Naive thymus-derived CD8-positive, alpha-beta T cell (primary cell): ENCODE data around the gene GPR146. TPM values are rescaled to one million over a fixed set of nuclear protein-coding genes. Genes with fewer than 3 reads are reported as not detected.

Source experiments
- ATAC-seq, 2 donors: fragments of 150-1000 bp; cut with Tn5 transposase in 1 of 2; sonication (Bioruptor Pico), chemical (Tn5 transposase) in 1 of 2; 1 replicate in 1 of 2; 2 replicates in 1 of 2; pipeline ENCODE4 v1.10.0; 2021; ENCODE audit warnings: mild to moderate bottlenecking in 2 of 2, moderate library complexity in 2 of 2
- POLR2A ChIA-PET: fragments of 350-600 bp; sonication (Branson Sonifier 250); formaldehyde crosslinking; loops from one replicate; lab custom pipeline; 2021; ENCODE audit warnings: antibody characterized with exemption; lab: Charles Lee
- DNase-seq, 10 donors: peaks; one replicate each; pipeline versions ENCODE4 v3.0.0 to v3.0.0-alpha.2; 2020 to 2022
- H3K27ac Mint-ChIP-seq, 10 donors: one replicate each; pipeline ENCODE4 v1.8.0; 2020 to 2022; ENCODE audit warnings: mild to moderate bottlenecking in 10 of 10, mixed read lengths in 10 of 10, moderate library complexity in 4 of 10, inconsistent platforms in 1 of 10
- H3K27me3 Mint-ChIP-seq, 5 donors: one replicate each; pipeline ENCODE4 v1.8.0; 2021 to 2022; ENCODE audit warnings: mixed read lengths in 5 of 5
- H3K36me3 Mint-ChIP-seq, 3 donors: one replicate each; pipeline ENCODE4 v1.8.0; 2020 to 2022; ENCODE audit warnings: mixed read lengths in 3 of 3, mild to moderate bottlenecking in 2 of 3, inconsistent platforms in 1 of 3
- H3K4me1 Mint-ChIP-seq, 4 donors: one replicate each; pipeline ENCODE4 v1.8.0; 2021 to 2022; ENCODE audit warnings: mixed read lengths in 4 of 4
- H3K4me3 Mint-ChIP-seq, 10 donors: one replicate each; pipeline ENCODE4 v1.8.0; 2020 to 2022; ENCODE audit warnings: mild to moderate bottlenecking in 10 of 10, mixed read lengths in 10 of 10, moderate library complexity in 6 of 10, inconsistent platforms in 1 of 10
- H3K9me3 Mint-ChIP-seq, 9 donors: one replicate each; pipeline ENCODE4 v1.8.0; 2020 to 2022; ENCODE audit warnings: mixed read lengths in 9 of 9, mild to moderate bottlenecking in 3 of 9, inconsistent platforms in 1 of 9, moderate library complexity in 1 of 9
- microRNA-seq: library from miRNA; unstranded; fragments of <30 nt; microRNA quantifications from one replicate; pipeline ENCODE4 v1.2.0, GENCODE V29; 2022; ENCODE audit warnings: borderline microRNAs expressed
- polyA plus RNA-seq, 3 donors: library from polyadenylated mRNA; unstranded; fragments of 300-500 nt; fragmentation: Illumina TruSeq; gene quantifications; one replicate each; pipeline ENCODE4 v1.2.3, GENCODE V29; 2021
- total RNA-seq, 8 experiments: library from RNA in 2 of 8; stranded (reverse) in 2 of 8; gene quantifications; one replicate each; pipeline ENCODE4 v1.2.3 and lab custom pipeline; 2021 to 2026

Gene GPR146
- total and polyA plus RNA-seq, 5 experiments from 2014 or later, result 1.4 to 9.5 (median 3.8) TPM

DNA sequence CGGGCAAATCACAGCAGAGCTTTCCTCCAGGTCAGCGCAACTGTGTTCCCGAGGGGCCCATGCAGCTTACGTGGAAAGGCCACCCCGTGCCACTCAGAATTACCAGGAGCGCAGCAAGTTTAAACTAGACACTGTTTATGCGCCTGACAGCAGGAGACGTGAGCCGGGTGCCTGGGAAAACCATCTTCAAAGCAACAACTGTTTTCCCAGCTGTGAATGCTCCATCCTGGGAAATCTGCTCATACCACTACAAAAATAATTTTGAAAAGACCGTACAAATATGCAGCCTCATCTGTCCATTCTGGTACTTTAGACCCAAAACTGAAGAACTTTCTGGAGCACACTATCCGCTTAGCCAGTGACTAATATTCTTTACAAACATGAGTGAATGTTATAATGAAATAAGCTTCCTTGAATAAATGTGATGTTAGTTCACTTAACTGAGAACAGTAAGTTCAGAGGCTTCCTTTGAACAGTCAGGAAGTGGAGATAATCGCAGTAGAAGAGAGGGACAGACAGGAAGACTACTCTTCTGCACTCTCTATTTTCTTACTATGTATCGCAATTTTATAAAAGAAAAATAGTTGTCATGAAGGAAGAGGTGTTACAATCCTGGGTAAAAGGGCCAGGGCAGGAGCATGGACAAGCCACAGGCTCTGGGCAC is 60.3 kb downstream of the GPR146 start:
- Mint-ChIP-seq H3K9me3 (no peaks in the 10 kb centered on the region), H3K4me3 (no peak overlapping the region), H3K4me1 (peaks cover 11 to 28% (median 19%) of the 10 kb centered on the region in 4 donors), H3K27ac (peak overlapping the region in 7 of 10 donors; percentile 0 to 78 (median 35)), H3K27me3 (no peaks in the 10 kb centered on the region), H3K36me3 (no peaks in the 10 kb centered on the region)
- ATAC-seq, result peak in 1 of 2 donors; percentile 35
- POLR2A ChIA-PET, result interaction anchor here (0.8 kb wide), 2 partner anchors 15 to 111 kb away, joined by 3 read pairs; no protein-coding TSS in a partner anchor
- DNase-seq, result peak in 1 of 10 donors; percentile 11

DNA sequence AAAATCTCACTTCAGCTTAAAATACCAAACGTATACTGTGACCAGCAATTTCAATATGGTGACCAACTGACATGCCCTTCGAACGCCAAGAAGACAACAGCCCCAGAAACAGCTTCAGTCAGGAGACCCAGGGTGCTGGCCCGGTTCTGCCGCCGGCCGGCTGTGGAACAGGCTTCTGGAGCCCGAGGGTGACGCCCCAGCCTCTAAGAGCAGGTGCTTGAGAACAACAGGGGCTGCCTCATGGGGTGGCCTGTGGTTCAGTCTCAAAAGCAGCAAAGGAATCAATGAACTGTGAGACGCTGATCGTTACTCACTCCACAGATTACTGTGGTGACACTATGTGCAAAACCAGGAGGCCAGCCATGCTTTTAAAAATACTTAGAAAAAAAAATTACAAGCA is 60.8 kb downstream of the GPR146 start:
- Mint-ChIP-seq H3K4me3 (no peak overlapping the region), H3K4me1 (peaks cover 11 to 28% (median 19%) of the 10 kb centered on the region in 4 donors), H3K27ac (peak overlapping the region in 6 of 10 donors; percentile 0 to 78 (median 45)), H3K27me3 (no peaks in the 10 kb centered on the region), H3K36me3 (no peaks in the 10 kb centered on the region), H3K9me3 (no peaks in the 10 kb centered on the region)
- DNase-seq (no peak), ATAC-seq (no peak)
- POLR2A ChIA-PET, result interaction anchor here (0.8 kb wide), 2 partner anchors 14 to 112 kb away, joined by 3 read pairs; no protein-coding TSS in a partner anchor

DNA sequence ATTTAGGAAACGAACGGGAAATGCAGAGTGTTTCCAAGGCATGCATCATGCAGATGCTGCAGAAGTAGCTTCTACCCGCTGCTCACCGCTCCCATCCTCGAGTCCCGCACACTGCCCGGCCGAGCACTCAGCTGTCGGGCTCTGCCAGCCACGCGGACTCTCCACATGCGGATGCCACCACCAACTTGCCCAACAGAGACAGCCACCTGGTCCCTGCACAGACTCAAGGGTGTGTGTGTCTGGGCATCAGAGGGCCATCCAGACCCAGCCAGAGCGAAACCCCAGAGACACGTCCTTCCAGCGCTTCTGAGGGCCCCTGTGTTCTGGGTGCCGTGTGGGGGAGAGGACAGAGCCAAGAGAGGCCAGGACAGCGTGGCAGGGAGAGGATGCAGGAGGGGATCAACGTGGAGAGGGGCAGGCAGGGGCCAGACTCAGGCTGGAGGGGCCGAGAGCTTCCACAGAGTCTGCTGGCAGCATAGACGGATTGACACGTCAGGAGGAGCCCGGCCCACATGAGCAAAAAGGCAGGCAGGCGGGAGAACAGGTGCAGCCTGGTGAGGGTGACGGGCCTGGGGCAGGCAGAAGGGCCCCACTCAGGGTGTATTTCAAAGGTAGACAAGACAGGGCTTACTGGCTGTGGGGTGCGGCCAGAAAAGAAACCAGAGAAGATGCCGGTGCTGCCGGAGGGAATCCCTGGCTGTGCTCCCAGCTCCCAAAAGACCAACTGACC is 61.9 kb downstream of the GPR146 start:
- Mint-ChIP-seq H3K9me3 (no peaks in the 10 kb centered on the region), H3K36me3 (no peaks in the 10 kb centered on the region), H3K27me3 (no peaks in the 10 kb centered on the region), H3K4me1 (peaks cover 11 to 28% (median 19%) of the 10 kb centered on the region in 4 donors), H3K27ac (peak overlapping the region in 4 of 10 donors; percentile 33 to 60 (median 46)), H3K4me3 (no peak overlapping the region)
- DNase-seq (no peak), ATAC-seq (no peak)
- POLR2A ChIA-PET, result no interaction called here

DNA sequence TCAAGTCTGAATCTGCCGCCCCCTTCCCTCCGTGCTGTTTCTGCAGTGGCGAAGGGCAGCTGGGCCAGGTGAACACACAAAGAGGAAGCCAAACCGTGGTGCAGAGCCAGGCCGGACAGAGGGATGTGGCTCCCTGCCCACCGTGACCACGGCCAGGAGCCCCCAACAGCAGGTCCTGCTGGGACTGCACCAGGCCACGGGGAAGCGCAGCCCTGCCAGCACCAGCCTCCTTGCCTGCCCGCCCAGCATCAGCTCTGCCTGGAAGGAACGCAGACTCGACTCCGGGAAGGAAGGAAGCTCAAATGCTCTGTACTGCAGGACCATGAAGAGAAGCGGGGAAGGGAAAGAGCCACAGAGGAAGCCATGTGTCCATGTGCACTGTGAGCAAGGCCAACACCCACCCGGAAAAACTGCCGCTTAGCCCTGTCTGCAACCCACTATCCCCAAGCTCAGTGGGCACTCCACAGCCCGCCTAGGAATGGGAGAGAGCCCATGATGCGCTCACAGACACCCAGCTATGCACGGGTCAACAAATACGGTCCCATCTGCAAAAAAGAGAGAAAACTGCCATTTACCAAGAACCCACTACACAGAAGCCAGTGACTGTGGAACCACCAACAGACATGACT is 62.6 kb downstream of the GPR146 start:
- DNase-seq (no peak), ATAC-seq (no peak)
- H3K4me1 Mint-ChIP-seq, result peaks cover 11 to 28% (median 19%) of the 10 kb centered on the region in 4 donors
- no peaks in the 10 kb centered on the region for H3K9me3 Mint-ChIP-seq
- H3K27ac Mint-ChIP-seq, result peak overlapping the region in 1 of 10 donors; percentile 33
- POLR2A ChIA-PET, result no interaction called here
- peaks cover 0 to 3% (median 0%) of the 10 kb centered on the region in 3 donors for H3K36me3 Mint-ChIP-seq
- no peak overlapping the region for H3K4me3 Mint-ChIP-seq
- no peaks in the 10 kb centered on the region for H3K27me3 Mint-ChIP-seq

DNA sequence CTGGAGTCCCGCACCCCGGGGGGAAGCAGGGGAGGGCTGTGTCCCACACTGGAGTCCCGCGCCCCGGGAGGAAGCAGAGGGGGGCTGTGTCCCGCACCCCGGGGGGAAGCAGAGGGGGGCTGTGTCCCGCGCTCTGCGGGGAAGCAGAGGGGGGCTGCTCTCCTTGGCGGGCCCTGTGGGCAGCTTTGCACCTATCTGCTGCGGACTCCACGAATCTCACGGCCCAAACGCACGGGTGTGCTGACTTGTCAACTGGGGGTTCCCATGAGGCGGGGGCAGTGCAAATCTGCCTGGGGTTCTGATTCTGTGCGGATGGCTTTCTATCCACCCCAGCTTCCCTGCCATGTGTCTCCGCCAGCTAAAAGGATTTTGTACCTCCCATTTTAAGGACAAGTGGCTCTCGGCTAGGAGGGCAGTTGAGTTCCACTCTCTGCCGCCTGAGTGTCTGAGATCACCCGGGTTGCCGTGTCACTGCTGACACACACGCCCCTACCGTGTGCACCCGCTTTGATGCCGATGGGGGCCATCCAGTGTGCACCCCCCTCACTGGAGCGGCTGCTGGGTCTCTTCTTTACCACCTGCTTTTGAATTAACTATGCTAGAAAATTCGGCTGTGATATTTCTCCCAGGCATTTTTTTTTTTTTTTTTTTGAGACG is 64.0 kb downstream of the GPR146 start:
- no peak overlapping the region for H3K4me3 Mint-ChIP-seq
- no peak for ATAC-seq
- peaks cover 8 to 22% (median 17%) of the 10 kb centered on the region in 4 donors for H3K4me1 Mint-ChIP-seq
- POLR2A ChIA-PET, result no interaction called here
- peaks cover 0 to 3% (median 0%) of the 10 kb centered on the region in 3 donors for H3K36me3 Mint-ChIP-seq
- no peak overlapping the region for H3K27ac Mint-ChIP-seq
- DNase-seq, result no peak
- H3K9me3 Mint-ChIP-seq, result no peaks in the 10 kb centered on the region
- no peaks in the 10 kb centered on the region for H3K27me3 Mint-ChIP-seq

Small RNAs within 50 kb of the gene (microRNA-seq; reads per million reads assigned to microRNA genes)
- gene MIR339, result 1,899 reads per million, percentile 90 among the genes with 10 or more reads in this experiment

Other genes starting within 250 kb of the GPR146 start
- 100 to 1,000 TPM; 194 to 198 TPM for gene SUN1, start 212.1 kb upstream of the GPR146 start, total RNA-seq
- gene SUN1, start 212.1 kb upstream of the GPR146 start, polyA plus RNA-seq, result 10 to 100 TPM; 26.1 to 37.5 (median 27.9) TPM
- gene GET4, start 168.0 kb upstream of the GPR146 start, total RNA-seq, result 10 to 100 TPM; 61.4 to 64.1 TPM
- 10 to 100 TPM; 23.0 to 34.6 (median 23.6) TPM for gene GET4, start 168.0 kb upstream of the GPR146 start, polyA plus RNA-seq
- 10 to 100 TPM; 12.4 to 14.5 TPM for gene ADAP1, start 89.9 kb upstream of the GPR146 start, total RNA-seq
- 10 to 100 TPM in 1 of 3 donors, 1 to 10 TPM in 2; 7.6 to 18.4 (median 8.2) TPM for gene ADAP1, start 89.9 kb upstream of the GPR146 start, polyA plus RNA-seq
- gene COX19, start 69.0 kb upstream of the GPR146 start, total RNA-seq, result 10 to 100 TPM; 46.9 to 49.0 TPM
- gene COX19, start 69.0 kb upstream of the GPR146 start, polyA plus RNA-seq, result 10 to 100 TPM; 19.3 to 21.5 (median 20.2) TPM
- not detected for gene CYP2W1, start 61.4 kb upstream of the GPR146 start, total RNA-seq
- gene CYP2W1, start 61.4 kb upstream of the GPR146 start, polyA plus RNA-seq, result not detected
- gene GPER1, start 43.6 kb downstream of the GPR146 start, total RNA-seq, result under 1 TPM in 1 of 2 experiments, not detected in 1; 0.25 TPM
- under 1 TPM in 1 of 3 donors, not detected in 2; 0.11 TPM for gene GPER1, start 43.6 kb downstream of the GPR146 start, polyA plus RNA-seq
- 10 to 100 TPM; 41.5 to 47.9 TPM for gene ZFAND2A, start 115.7 kb downstream of the GPR146 start, total RNA-seq
- gene ZFAND2A, start 115.7 kb downstream of the GPR146 start, polyA plus RNA-seq, result 10 to 100 TPM; 33.5 to 59.9 (median 56.0) TPM
- not detected for gene UNCX, start 188.3 kb downstream of the GPR146 start, total RNA-seq
- not detected for gene UNCX, start 188.3 kb downstream of the GPR146 start, polyA plus RNA-seq